ENCODE results near the gene LRPPRC.

GRCh38 chr2:43884689-43885088 lies 111.1 kb downstream of the LRPPRC start:
- TF ChIP-seq EP300 (IDR thresholded peaks at IDR 0.05; ENCODE audit: borderline replicate concordance) (no peak), YY1 (IDR thresholded peaks at IDR 0.05; ENCODE audit: low read depth) (no peak), TEAD4 (IDR thresholded peaks at IDR 0.05) (no peak), TAF1 (IDR thresholded peaks at IDR 0.05; ENCODE audit: low read depth) (no peak)
